Measurements from ENCODE around the gene B4GALNT4.
"Not testable (repeated sequence)": the region's sequence is repeated elsewhere in the genome, so short reads cannot be mapped to it uniquely, and the experiment has no call there.

- not testable (repeated sequence) for TF ChIP-seq CTCF (IDR thresholded peaks at IDR 0.05); JUN (IDR thresholded peaks at IDR 0.05); POLR2A (IDR thresholded peaks at IDR 0.05; ENCODE audit: low read length); NFE2L2 (conservative IDR thresholded peaks at IDR 0.05; ENCODE audit: low read length); CEBPB (IDR thresholded peaks at IDR 0.05); PBX3 (IDR thresholded peaks at IDR 0.05); REST (IDR thresholded peaks at IDR 0.05); RARB (CRISPR knock-in tag; IDR thresholded peaks at IDR 0.05); MAZ (IDR thresholded peaks at IDR 0.05; ENCODE audit: borderline replicate concordance, low read depth, low read length); MYC (IDR thresholded peaks at IDR 0.05; ENCODE audit: borderline replicate concordance, low read length); NR3C1 (IDR thresholded peaks at IDR 0.05)
- TF ChIP-seq, protein P1, sequence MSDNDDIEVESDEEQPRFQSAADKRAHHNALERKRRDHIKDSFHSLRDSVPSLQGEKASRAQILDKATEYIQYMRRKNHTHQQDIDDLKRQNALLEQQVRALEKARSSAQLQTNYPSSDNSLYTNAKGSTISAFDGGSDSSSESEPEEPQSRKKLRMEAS (IDR thresholded peaks at IDR 0.05), result not testable (repeated sequence)
Measured at GRCh38 chr11:319888-320273, 49.4 kb upstream of the B4GALNT4 start.
